Measurements from ENCODE around the gene YIPF5.

YIPF5 gene

DNA sequence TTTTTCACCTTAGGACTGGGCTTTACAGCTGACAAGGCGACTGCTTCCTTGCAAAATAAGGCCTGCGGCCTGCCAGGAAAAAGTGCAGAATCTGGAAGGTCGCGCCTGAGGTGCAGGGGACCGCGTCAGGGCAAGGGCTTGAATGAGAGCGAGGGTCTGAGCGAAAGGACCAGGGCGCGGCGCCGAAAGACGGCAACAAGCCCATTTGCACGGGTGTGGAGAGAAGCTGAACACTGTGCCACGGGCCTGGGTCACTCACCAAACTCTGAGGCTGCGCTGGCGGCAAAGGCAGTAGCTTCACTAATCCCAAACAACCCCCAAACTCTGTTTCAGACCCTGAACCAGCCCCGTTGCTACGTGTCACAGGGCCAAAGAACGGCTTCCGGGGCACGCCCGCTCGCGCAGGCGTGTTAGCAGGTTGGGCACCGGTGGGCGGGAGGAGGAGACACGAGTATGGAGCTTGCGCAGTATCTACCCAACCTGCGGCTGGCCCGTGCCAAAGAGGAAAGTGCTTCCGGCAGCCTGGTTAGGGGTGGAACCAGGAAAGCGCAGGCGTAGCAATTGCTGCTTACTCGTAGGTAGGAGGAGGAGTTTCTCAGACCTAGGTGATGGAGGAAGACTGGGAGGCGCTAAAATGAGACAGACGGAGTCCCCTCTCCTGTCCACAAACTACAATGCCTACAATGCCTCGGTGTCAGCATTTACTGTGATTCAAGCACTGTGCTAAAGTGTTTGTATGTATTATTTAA is at the start of gene YIPF5, which contains the start of gene KCTD16:
Gene YIPF5, minus strand, starts transcription at position 384 of the 749 bp plus-strand sequence. CDS start 704 bp downstream, outside the sequence.
Gene KCTD16, plus strand, starts transcription at position 598 of the 749 bp plus-strand sequence.
- DNase-seq (ENCODE audit: low read depth, low spot score), result peak; percentile 98

DNA sequence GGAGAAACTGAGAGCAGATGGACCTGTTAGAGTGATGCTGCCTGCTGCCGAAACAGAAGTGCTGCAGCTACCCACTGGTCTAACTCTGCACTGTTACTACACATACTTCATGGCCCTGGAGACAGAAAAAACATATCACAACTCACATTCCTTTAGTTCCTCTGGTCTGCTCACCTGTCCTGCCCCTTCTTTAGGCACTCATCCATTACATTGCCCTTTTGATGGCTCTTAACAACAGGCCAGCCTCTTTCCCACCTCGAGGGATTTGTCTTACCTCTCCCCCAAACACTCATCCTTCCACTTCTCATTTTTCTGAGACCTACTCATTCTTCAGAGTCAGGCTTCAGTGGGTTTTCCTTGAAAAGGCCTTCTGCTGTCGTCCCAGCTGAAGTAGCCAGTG is 49.4 kb upstream of the YIPF5 start:
- DNase-seq (ENCODE audit: low read depth, low spot score), result no peak

DNA sequence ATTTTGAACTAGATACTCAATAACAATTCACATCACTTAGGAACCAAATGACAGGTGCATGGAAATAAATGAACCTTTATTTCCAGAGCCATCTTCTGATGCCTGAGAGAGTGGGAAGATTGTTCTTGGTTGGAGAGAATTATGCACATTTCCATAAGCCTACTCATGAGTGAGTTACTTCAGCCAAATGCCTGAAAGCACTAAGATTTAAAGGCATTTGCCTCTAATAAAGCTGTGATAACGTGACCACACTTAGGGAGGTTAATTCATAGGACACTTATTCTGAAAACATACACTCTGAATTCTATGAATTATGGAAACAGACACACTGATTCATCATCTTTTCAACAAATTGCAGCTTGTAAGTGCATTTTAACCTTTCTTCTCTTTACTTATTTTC is 40.2 kb upstream of the YIPF5 start:
- DNase-seq (ENCODE audit: low read depth, low spot score), result no peak

GRCh38 chr5:144209361-144209760 is 38.9 kb upstream of the YIPF5 start:
- no peak for DNase-seq (ENCODE audit: low read depth, low spot score)

DNA sequence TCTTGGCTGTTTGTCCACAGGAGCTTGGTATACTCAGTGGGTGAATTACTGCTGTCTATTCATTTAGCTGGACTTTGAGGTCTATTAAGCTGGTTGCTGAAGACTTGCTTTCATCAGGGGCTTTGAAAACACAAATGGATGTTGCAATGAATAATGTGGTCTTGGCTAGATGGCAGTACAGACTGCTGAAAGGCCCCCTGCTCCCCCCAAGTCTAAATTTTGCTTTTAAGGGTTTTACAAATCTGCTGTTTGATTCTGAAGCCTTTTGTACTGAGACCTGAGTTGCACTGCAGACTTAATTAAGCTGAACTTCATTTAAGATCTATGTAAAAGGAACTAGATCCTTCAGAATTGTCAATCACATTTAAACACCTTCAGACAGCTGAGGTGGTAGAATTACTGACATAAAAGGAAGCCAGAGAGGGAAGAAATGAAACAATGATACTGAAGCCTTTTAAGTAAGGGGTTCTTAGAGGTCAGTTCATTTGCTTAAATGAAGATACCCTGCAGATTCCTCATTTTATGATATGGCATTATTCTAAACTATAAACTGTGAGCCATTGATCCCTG is 37.5 kb upstream of the YIPF5 start:
- peak; percentile 13 for DNase-seq (ENCODE audit: low read depth, low spot score)

- peak; percentile 13 for DNase-seq (ENCODE audit: low read depth, low spot score)
Measured at GRCh38 chr5:144206141-144206540, 35.7 kb upstream of the YIPF5 start.

GRCh38 chr5:144205141-144205551 is 34.7 kb upstream of the YIPF5 start:
- peak; percentile 73 for DNase-seq (ENCODE audit: low read depth, low spot score)

DNA sequence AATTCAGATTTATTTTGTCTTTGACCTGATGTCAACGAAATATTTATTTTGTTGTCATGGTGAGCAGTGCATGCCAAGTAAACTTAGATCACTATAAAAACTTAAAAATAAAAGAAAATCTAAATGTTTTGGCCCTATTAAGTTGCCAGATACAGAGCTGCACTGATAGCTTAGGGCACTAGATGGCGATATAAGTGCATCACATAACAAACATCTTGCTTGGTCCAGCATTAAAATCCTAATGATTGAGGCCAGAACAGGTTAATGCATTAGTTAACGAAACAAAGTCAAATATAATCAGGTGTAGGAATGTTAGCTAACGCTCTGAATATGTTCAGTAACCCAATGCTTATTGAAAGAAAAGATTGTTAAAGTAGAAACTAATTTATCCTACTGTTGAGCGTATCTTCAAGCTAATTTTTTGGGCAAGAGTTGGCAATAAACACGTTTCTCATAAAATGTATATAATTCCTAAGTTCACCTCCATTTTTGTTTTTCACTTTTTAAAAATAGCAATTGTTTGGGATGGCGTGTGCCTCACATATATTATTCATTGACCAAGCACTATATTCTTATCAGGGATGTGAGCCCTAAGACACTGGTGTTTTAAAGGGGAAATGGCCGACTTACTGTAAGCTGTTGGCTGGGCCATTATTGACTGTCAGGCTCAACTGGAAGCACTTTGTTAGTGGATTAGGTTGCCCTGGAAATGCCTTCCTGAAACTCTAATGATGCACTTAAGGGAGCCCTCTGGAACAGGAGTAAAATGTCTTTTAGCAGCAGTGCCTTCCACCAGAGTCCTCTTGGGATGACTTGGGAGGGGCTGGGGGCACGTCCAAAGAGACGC is 33.5 kb upstream of the YIPF5 start:
- DNase-seq (ENCODE audit: low read depth, low spot score), result peak; percentile 87

GRCh38 chr5:144202726-144203125 is 32.3 kb upstream of the YIPF5 start:
- no peak for DNase-seq (ENCODE audit: low read depth, low spot score)

GRCh38 chr5:144202072-144202471 is 31.6 kb upstream of the YIPF5 start:
- DNase-seq (ENCODE audit: low read depth, low spot score), result peak; percentile 59

DNA sequence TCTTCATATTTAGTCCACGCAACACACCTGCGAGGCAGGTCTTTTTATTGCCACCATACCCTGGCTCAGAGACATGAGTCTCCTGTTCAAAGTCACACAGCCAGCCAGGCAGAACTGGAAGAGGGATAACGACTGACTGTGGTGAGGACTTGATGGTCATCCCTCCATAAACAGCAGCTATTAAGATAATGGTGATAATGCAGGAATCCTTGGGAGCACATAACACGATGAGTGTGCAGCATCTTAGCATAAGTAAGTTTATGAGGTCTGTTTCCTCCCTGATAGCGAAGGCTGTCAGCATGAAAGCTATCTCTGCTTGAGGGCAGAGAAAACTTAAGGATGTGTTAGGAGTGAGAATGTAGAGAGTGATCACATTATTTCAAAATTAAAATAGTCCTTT is 31.1 kb upstream of the YIPF5 start:
- no peak for DNase-seq (ENCODE audit: low read depth, low spot score)

DNA sequence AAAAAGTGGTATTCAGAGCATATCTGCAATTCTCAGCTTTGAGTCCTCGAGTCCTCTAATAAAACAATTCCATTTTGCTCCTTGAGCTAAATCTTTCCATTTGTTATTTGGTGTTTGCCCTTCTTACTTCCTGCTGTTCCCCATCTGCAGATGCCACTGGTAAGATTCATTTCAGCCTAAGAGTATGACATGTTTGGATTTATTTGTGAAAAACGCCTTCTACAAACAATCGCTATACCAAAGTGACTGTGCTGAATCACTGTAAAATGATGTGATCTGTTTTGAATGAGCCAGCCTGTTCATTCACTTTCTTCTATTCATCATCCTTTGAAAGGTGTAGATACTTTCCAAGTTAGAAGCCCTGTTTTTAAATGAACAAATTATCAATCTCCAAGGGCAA is 27.9 kb upstream of the YIPF5 start:
- peak; percentile 28 for DNase-seq (ENCODE audit: low read depth, low spot score)

DNA sequence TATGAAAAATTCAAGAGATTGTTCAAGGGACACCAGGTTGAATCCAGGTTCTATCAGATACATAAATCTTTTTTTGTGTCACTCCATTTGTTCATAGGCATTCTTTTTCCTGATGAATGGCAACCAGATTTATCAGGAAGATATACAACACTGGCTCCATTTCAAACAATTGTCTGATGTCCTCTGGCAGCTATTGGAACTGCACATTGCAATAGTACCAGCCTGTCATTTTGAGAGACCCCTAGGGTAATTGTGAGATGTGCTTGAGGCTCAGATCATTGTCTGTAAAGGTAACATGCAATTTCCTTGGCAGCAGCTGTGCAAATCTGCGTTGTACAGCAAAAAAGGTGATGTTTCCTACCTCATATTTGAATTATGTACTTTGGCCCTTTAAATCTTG is 26.2 kb upstream of the YIPF5 start:
- no peak for DNase-seq (ENCODE audit: low read depth, low spot score)

GRCh38 chr5:144195448-144195847 is 25.0 kb upstream of the YIPF5 start:
- DNase-seq (ENCODE audit: low read depth, low spot score), result no peak

- DNase-seq (ENCODE audit: low read depth, low spot score), result no peak
Measured at GRCh38 chr5:144194144-144194543, 23.7 kb upstream of the YIPF5 start.

- DNase-seq (ENCODE audit: low read depth, low spot score), result no peak
Measured at GRCh38 chr5:144192661-144193060, 22.2 kb upstream of the YIPF5 start.

DNA sequence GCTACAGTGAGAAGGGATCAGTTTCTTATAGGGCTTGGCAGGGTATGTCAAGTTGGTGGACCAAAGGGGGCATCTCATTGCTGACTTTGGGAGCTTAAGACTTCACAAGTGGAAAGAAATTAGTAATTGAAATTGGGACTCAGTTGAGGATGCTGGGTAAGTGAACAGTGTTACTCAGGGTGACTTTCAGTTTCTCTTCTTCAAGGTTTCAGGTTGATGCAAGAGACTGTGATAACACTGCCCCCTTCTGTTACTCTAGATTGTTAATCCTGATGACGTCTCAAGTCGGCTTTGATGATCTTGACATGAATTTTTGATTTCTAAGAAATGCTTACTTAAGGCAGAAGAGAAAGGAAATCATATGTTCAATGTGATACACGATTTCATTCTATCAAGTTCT is 21.5 kb upstream of the YIPF5 start:
- DNase-seq (ENCODE audit: low read depth, low spot score), result peak; percentile 50

DNA sequence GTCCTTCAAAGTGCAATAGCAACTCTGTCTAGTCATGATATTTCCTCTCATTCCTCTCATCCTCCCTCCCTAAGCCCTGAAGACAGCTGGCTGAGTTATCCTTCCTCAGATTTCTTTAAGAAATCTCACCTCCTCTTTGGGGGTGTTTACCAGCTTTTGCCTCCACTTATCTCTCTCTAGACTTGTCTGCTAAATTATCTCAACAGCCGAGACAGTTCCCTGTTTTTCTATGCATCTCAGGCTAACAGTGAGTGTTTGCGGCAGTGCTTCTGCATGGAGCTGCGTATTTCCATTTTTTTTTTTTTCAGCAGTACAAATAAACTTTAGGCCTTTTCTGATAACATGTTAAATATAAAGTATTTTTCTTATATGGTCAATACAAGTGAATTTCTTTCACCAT is 21.1 kb upstream of the YIPF5 start:
- no peak for DNase-seq (ENCODE audit: low read depth, low spot score)

DNA sequence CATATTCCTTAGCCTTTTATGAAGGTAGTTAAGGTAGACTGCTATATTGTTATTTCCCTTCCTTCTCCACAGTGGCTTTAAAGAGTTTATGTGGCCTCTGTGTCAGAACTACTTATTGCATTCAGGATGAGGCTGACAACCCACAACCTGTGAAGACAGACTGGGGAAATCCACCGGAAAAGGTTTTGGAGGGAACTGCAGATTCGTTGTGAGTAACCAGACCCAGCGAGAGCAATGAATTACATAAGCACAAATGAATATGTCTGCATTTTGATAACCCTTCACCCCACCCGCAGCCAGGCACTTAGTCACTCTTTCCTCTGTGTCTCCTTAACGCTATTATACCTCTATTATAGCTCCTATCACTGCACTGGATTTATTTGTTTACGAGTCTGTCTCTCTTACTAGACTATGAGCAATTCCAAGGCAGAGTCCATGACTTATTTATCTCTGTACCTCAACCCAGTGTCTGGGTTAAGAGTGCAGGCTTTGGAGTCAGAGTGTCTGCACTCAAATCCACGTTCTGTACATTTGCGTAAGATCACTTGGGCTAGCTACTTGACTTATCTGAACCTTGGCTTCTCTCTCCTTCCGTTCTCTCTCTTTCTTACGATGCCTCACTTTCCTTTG is 19.5 kb upstream of the YIPF5 start:
- peak; percentile 54 for DNase-seq (ENCODE audit: low read depth, low spot score)

DNA sequence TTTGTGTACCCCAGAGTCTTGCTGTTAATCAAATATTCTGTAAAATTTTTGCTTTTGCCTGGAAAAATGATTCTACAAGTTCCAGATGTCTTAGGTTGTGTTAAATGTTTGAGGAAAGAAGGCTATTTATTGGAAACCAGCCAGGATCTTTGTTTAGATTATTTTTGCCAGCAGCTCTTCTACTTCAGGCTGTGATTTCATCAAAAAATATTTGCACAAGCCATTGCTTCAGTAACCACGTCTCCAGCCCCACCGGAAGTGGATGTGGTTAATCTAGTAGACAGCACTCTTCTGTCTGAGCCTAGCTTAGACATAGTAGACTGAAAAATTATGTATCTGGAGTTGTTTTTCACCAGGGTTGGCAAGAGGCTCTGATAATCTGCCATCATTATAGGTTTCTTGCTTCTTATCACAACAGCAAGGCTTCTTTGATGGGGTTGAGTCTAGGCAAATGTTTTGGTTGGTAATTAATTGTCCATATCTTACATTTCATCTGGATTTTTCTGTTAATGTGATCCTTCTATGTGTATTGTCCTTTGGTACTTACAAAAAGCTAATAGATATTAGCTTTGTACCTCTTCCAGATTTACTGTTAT is 17.3 kb upstream of the YIPF5 start:
- peak; percentile 86 for DNase-seq (ENCODE audit: low read depth, low spot score)

GRCh38 chr5:144183254-144183889 is 12.9 kb upstream of the YIPF5 start:
- peak; percentile 43 for DNase-seq (ENCODE audit: low read depth, low spot score)
